ENCODE measurements around the gene MAP1B. TPM values are rescaled to one million over a fixed set of nuclear protein-coding genes. Genes with fewer than 3 reads are reported as not detected.

MAP1B gene
- total RNA-seq, 1 experiment from 2014 or later: 8.9 TPM

- Histone ChIP-seq H2AFZ (ENCODE audit: low read depth, low read length, poor library complexity, severe bottlenecking) (no peak overlapping the region), H3K9me3 (ENCODE audit: control insufficient read depth in 1 of 2, insufficient read depth in 1 of 2, low read depth in 1 of 2, low read length in 2 of 2) (no peaks in the 10 kb centered on the region), H3K79me2 (ENCODE audit: insufficient read depth, low read length) (peaks cover 81% of the 10 kb centered on the region), H3K27ac (ENCODE audit: low read depth, low read length) (no peak overlapping the region), H3K36me3 (ENCODE audit: control insufficient read depth in 1 of 2, insufficient read depth in 2 of 2, low read length in 2 of 2) (peaks cover 0 to 4% of the 10 kb centered on the region in 2 experiments; a peak in 1 of 4 replicates), H3K4me3 (replicated peaks in 1 of 2; ENCODE audit: low read depth in 1 of 2, low read length in 2 of 2) (no peak overlapping the region), H3K9me2 (ENCODE audit: insufficient read depth) (no peaks in the 10 kb centered on the region), H3K9ac (ENCODE audit: low read length) (no peak overlapping the region), H3K27me3 (ENCODE audit: insufficient read depth, low read length) (no peaks in the 10 kb centered on the region), H3K4me1 (ENCODE audit: control insufficient read depth in 1 of 2, insufficient read depth in 2 of 2, low read length in 2 of 2) (peaks cover 12 to 28% of the 10 kb centered on the region in 2 experiments), H4K20me1 (ENCODE audit: insufficient read depth) (peaks cover 13% of the 10 kb centered on the region; the same call in 1 of the 2 replicates), H3K4me2 (ENCODE audit: low read length) (no peak overlapping the region)
- POLR2A ChIA-PET: no interaction called here
- RAD21 ChIA-PET (ENCODE audit: low non-redundant PET in 1 of 2, low total read pairs in 2 of 2, uncharacterized antibody in 2 of 2, unreplicated experiment in 2 of 2): no interaction called here
- no TSS peak for BruUV-seq (replicated peaks)
- DNase-seq (ENCODE audit: low read depth, low spot score) (no peak), ATAC-seq (no peak)
- CTCF ChIA-PET: no interaction called here
- intact Hi-C loops (cut with micrococcal nuclease): no loop called here
- no peak for TF ChIP-seq YY1 (IDR thresholded peaks at IDR 0.05; ENCODE audit: extremely low read depth, insufficient replicate concordance, low read depth, low read length)
- TF ChIP-seq FOSL1 (IDR thresholded peaks at IDR 0.05; ENCODE audit: low read depth): no peak
Observed at GRCh38 chr5:72242796-72243475, 135.7 kb downstream of the MAP1B start.

- no peaks in the 10 kb centered on the region for H3K9me3 ChIP-seq (ENCODE audit: control insufficient read depth in 1 of 2, insufficient read depth in 1 of 2, low read depth in 1 of 2, low read length in 2 of 2)
- no peaks in the 10 kb centered on the region for H3K9me2 ChIP-seq (ENCODE audit: insufficient read depth)
- DNase-seq (ENCODE audit: low read depth, low spot score) (no peak), ATAC-seq (no peak)
- ChIA-PET RAD21 (ENCODE audit: low non-redundant PET in 1 of 2, low total read pairs in 2 of 2, uncharacterized antibody in 2 of 2, unreplicated experiment in 2 of 2) (no interaction called here), POLR2A (no interaction called here), CTCF (no interaction called here)
- peaks cover 19 to 34% of the 10 kb centered on the region in 2 experiments for H3K4me1 ChIP-seq (ENCODE audit: control insufficient read depth in 1 of 2, insufficient read depth in 2 of 2, low read length in 2 of 2)
- intact Hi-C loops (cut with micrococcal nuclease): no loop called here
- H3K9ac ChIP-seq (ENCODE audit: low read length): no peak overlapping the region
- no peak overlapping the region for H3K4me2 ChIP-seq (ENCODE audit: low read length)
- H4K20me1 ChIP-seq (ENCODE audit: insufficient read depth): peaks cover 13% of the 10 kb centered on the region; the same call in 1 of the 2 replicates
- no peaks in the 10 kb centered on the region for H3K36me3 ChIP-seq (ENCODE audit: control insufficient read depth in 1 of 2, insufficient read depth in 2 of 2, low read length in 2 of 2)
- no peak overlapping the region for H3K27ac ChIP-seq (ENCODE audit: low read depth, low read length)
- H3K27me3 ChIP-seq (ENCODE audit: insufficient read depth, low read length): no peaks in the 10 kb centered on the region
- H3K4me3 ChIP-seq (replicated peaks in 1 of 2; ENCODE audit: low read depth in 1 of 2, low read length in 2 of 2): no peak overlapping the region
- peaks cover 81% of the 10 kb centered on the region for H3K79me2 ChIP-seq (ENCODE audit: insufficient read depth, low read length)
- H2AFZ ChIP-seq (ENCODE audit: low read depth, low read length, poor library complexity, severe bottlenecking): no peak overlapping the region
- BruUV-seq (replicated peaks): no TSS peak
- no peak for TF ChIP-seq CEBPB (IDR thresholded peaks at IDR 0.05; ENCODE audit: low read depth)
- TF ChIP-seq SRF (IDR thresholded peaks at IDR 0.05; ENCODE audit: low read depth): no peak
- TF ChIP-seq ZBTB33 (IDR thresholded peaks at IDR 0.05; ENCODE audit: extremely low read depth, insufficient replicate concordance, low read length): no peak
- no peak for TF ChIP-seq FOSL1 (IDR thresholded peaks at IDR 0.05; ENCODE audit: low read depth)
- TF ChIP-seq SP1 (IDR thresholded peaks at IDR 0.05; ENCODE audit: low read depth): no peak
- TF ChIP-seq REST (IDR thresholded peaks at IDR 0.05; ENCODE audit: low read depth): no peak
- TF ChIP-seq ATF3 (IDR thresholded peaks at IDR 0.05): no peak
- no peak for TF ChIP-seq CBX3 (IDR thresholded peaks at IDR 0.05; ENCODE audit: low read depth)
- TF ChIP-seq POLR2AphosphoS5 (IDR thresholded peaks at IDR 0.05; ENCODE audit: low read depth, low read length): no peak
- TF ChIP-seq EGR1 (IDR thresholded peaks at IDR 0.05; ENCODE audit: low read depth): no peak
- TF ChIP-seq ZNF274 (IDR thresholded peaks at IDR 0.05; ENCODE audit: low read depth, low read length): no peak
- TF ChIP-seq POLR2A (IDR thresholded peaks at IDR 0.05; ENCODE audit: borderline replicate concordance, extremely low read depth, insufficient read depth, insufficient read length): no peak
- no peak for TF ChIP-seq SIN3A (IDR thresholded peaks at IDR 0.05; ENCODE audit: low read depth)
- TF ChIP-seq RAD21 (IDR thresholded peaks at IDR 0.05; ENCODE audit: low read depth): no peak
- no peak for TF ChIP-seq YY1 (IDR thresholded peaks at IDR 0.05; ENCODE audit: extremely low read depth, insufficient replicate concordance, low read depth, low read length)
Observed at GRCh38 chr5:72243706-72244105, 136.4 kb downstream of the MAP1B start.
